Tibial artery (tissue), 4 donors: ENCODE data around the gene TMA7B.

Experiments used
- DNase-seq, 2 donors: peaks; one replicate each; pipeline ENCODE4 v3.0.0-alpha.2; 2019
- H3K27ac ChIP-seq, 2 donors: fragments of 200-600 bp; sonication (generic) in 1 of 2; 1 replicate in 1 of 2; 2 replicates in 1 of 2; pipeline ENCODE4 v1.5.1; 2018 to 2019; ENCODE audit warnings: mild to moderate bottlenecking in 1 of 2
- H3K27me3 ChIP-seq, 2 donors: fragments of 200-600 bp; sonication (generic) in 1 of 2; one replicate each; pipeline versions ENCODE4 v1.5.1 to v1.6.0; 2016 to 2019
- H3K36me3 ChIP-seq, 3 donors: fragments of 200-600 bp; sonication (generic) in 2 of 3; one replicate each; pipeline ENCODE4 v1.5.1; 2016 to 2019; ENCODE audit warnings: mild to moderate bottlenecking in 2 of 3
- H3K4me1 ChIP-seq, 4 donors: fragments of 200-600 bp; sonication (generic) in 2 of 4; 1 replicate in 3 of 4; 2 replicates in 1 of 4; pipeline ENCODE4 v1.5.1; 2016 to 2019
- H3K4me3 ChIP-seq, 2 donors: fragments of 200-600 bp; sonication (generic) in 1 of 2; 1 replicate in 1 of 2; 2 replicates in 1 of 2; pipeline ENCODE4 v1.5.1; 2018 to 2019; ENCODE audit warnings: mild to moderate bottlenecking in 2 of 2
- H3K9me3 ChIP-seq, 3 donors: fragments of 200-600 bp; sonication (generic) in 1 of 3; one replicate each; pipeline ENCODE4 v1.5.1; 2016 to 2019
- intact Hi-C: fragments of 100-400 bp; cut with DNase I; formaldehyde crosslinking; loops from one replicate; pipeline ENCODE4 v1.15.0; 2023; ENCODE audit warnings: low total_unique reads
- TF ChIP-seq, protein P1 (sequence below), 2 experiments: fragments of 200-600 bp in 1 of 2; fragments of 450-650 bp in 1 of 2; IDR thresholded peaks; one replicate each; pipeline ENCODE4 v1.5.1; 2017 to 2019; ENCODE audit warnings: antibody characterized with exemption in 2 of 2, mild to moderate bottlenecking in 1 of 2, moderate library complexity in 1 of 2

The TMA7B gene

DNA sequence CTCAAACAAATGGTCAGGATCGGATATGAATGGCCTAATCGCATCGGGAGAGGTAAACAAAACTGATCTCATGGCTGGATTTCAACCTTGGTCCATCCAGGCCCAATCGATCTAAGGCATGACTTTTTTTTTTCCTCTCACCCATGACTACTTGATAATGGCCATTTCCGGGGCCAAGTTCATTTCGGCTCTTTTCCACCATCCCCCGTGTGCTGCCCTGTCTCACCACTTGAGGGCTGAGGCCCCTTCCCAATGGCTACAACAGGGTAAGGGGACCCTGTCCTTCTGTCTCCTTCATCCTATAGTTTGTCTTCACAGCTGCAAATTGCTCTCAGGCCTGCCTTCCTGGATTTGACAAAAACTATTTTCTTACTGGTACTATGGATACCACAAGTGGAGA lies 32.7 kb upstream of the TMA7B start:
- Histone ChIP-seq H3K27ac (no peak overlapping the region), H3K4me1 (no peaks in the 10 kb centered on the region), H3K27me3 (peaks cover 0 to 53% of the 10 kb centered on the region in 2 donors), H3K36me3 (no peaks in the 10 kb centered on the region), H3K9me3 (no peaks in the 10 kb centered on the region), H3K4me3 (no peak overlapping the region)
- intact Hi-C loops: no loop called here
- DNase-seq: no peak
- TF ChIP-seq, protein P1, sequence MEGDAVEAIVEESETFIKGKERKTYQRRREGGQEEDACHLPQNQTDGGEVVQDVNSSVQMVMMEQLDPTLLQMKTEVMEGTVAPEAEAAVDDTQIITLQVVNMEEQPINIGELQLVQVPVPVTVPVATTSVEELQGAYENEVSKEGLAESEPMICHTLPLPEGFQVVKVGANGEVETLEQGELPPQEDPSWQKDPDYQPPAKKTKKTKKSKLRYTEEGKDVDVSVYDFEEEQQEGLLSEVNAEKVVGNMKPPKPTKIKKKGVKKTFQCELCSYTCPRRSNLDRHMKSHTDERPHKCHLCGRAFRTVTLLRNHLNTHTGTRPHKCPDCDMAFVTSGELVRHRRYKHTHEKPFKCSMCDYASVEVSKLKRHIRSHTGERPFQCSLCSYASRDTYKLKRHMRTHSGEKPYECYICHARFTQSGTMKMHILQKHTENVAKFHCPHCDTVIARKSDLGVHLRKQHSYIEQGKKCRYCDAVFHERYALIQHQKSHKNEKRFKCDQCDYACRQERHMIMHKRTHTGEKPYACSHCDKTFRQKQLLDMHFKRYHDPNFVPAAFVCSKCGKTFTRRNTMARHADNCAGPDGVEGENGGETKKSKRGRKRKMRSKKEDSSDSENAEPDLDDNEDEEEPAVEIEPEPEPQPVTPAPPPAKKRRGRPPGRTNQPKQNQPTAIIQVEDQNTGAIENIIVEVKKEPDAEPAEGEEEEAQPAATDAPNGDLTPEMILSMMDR (IDR thresholded peaks at IDR 0.05): no peak

DNA sequence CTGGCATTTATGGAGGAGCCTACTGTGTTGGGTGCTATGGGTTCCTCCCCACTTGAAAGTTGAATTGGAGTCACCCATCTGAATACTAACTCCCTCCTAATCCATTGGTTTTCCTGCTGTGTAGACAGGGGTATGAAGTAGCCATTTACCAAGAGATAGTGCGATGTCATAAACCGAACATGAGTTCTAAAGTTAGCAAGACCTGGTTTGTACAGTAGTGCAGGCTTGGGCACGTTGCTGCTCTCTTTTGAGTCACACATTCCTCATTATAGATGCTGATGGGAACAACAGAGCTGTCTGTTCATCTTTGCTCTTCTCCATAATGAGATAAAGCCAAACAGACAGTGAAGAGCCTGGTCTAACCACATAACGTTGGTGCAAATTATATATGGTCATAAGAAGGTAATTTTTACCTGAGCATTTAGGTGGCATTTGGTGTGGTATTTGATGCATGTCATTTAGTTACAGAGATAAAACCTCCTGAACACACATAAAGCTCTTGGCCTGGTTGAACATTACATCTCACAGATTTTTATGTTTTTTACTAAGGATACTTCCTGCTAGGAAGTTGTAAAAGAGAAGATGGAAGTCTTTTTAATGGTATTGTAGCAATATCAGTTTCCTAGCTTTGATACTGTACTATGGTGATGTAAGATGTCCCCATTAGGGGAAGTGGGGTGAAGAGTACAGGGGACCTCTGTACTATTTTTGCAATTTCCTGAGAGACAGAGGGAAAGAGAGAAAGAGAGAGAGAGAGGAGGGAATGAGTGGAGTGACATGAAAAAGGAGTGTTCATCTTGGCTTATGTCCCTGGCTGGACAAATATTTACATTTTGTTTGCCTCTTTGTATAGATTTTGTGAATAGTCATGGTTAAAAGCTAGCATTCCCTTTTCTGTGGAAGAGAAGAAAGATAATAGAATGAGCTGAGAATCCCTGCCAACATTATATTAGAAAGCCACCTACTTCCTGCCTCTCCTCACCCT lies 31.4 kb upstream of the TMA7B start:
- DNase-seq: no peak
- Histone ChIP-seq H3K36me3 (no peaks in the 10 kb centered on the region), H3K27ac (no peak overlapping the region), H3K4me1 (no peaks in the 10 kb centered on the region), H3K27me3 (peaks cover 0 to 63% of the 10 kb centered on the region in 2 donors), H3K4me3 (no peak overlapping the region), H3K9me3 (no peaks in the 10 kb centered on the region)
- intact Hi-C loops: no loop called here
- TF ChIP-seq, protein P1 (IDR thresholded peaks at IDR 0.05): no peak

DNA sequence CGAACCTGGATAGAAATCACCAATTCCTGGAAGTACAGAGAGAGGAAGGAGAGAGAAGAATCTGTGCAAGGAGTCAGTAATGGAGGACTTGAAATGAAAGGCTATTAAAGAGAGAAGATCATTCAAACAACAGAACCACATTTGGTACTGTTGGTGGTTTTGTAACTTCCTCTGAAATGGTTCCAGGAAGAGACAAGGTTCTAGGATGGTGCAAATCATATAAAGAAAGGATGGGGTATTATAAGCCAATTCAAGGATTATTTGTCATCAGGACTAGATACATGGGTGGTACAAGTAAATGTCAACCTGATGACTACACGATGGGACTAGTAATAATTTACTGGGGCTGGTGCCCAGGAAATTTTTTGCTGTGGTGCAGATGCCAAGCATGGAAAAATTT lies 28.9 kb upstream of the TMA7B start:
- no peaks in the 10 kb centered on the region for H3K36me3 ChIP-seq
- no peak overlapping the region for H3K4me3 ChIP-seq
- peaks cover 0 to 43% of the 10 kb centered on the region in 2 donors for H3K27me3 ChIP-seq
- no peak for DNase-seq
- no peak overlapping the region for H3K27ac ChIP-seq
- TF ChIP-seq, protein P1 (IDR thresholded peaks at IDR 0.05): no peak
- intact Hi-C loops: no loop called here
- H3K4me1 ChIP-seq: no peaks in the 10 kb centered on the region
- no peaks in the 10 kb centered on the region for H3K9me3 ChIP-seq

DNA sequence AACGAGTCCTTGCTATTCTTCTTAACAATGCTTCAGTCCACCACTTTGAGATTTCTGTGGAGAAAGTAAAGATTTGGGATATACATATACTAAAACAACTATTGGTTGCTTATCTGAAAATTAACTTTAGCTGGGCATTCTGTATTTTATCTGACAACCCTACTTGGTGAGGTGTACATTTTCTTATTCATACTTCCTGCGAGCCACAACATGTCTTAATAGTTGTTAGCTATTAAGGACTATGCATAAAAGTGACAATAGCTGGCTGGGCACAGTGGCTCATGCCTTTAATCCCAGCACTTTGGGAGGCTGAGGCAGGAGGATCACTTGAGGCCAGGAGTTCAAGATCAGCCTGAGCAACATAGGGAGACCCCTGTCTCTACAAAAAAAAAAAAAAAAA lies 28.0 kb upstream of the TMA7B start:
- TF ChIP-seq, protein P1 (IDR thresholded peaks at IDR 0.05): no peak
- Histone ChIP-seq H3K27me3 (peaks cover 0 to 44% of the 10 kb centered on the region in 2 donors), H3K9me3 (no peaks in the 10 kb centered on the region), H3K4me3 (no peak overlapping the region), H3K4me1 (no peaks in the 10 kb centered on the region), H3K36me3 (no peaks in the 10 kb centered on the region), H3K27ac (no peak overlapping the region)
- intact Hi-C loops: no loop called here
- no peak for DNase-seq

DNA sequence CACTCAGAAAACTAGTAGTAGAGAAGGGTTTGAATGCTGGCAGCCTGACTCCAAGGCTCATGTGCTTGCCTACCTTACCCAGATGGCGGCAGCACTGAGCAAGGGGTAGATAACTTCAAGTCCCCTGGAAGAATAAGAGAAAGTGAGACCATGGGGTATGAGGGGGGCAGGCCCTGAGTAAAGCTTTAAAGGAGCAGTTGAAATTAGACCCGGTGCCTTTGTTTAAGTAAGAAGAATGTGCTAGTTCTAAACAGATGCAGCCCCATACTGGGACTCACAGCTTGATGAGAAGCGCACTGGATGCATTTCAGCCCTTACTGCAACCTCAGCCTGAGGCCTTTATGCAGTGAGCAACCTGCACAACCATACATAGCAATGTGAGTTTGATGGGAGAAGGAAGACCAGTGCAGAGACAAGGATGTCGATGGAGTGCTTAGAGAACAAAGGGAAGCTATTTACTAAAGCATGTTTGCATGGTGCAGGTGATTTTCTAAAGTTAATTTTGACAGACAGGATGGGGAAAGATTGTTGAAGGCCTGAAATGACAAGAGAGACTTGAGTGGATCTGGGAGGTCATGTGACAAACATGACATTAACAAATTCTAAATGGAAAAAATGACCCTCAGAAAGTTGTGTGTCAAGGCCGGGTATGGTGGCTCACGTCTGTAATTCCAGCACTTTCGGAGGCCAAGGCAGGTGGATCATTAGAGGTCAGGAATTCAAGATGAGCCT lies 27.1 kb upstream of the TMA7B start:
- Histone ChIP-seq H3K27me3 (peaks cover 0 to 51% of the 10 kb centered on the region in 2 donors), H3K9me3 (no peaks in the 10 kb centered on the region), H3K4me3 (no peak overlapping the region), H3K36me3 (no peaks in the 10 kb centered on the region), H3K27ac (no peak overlapping the region), H3K4me1 (no peaks in the 10 kb centered on the region)
- no peak for DNase-seq
- intact Hi-C loops: no loop called here
- TF ChIP-seq, protein P1 (IDR thresholded peaks at IDR 0.05): no peak
